HepG2 (cell line): ENCODE data around the gene CACNA1D. TPM values are rescaled to one million over a fixed set of nuclear protein-coding genes. Genes with fewer than 3 reads are reported as not detected.
A peak's percentile ranks its signal among the peaks of the same experiment; 100 is the strongest.

Source experiments
- ARID2 ChIP-seq: sonication (generic); formaldehyde crosslinking; IDR thresholded peaks from 2 replicates; pipeline ENCODE4 v1.8.1; 2022; ENCODE audit warnings: mild to moderate bottlenecking, missing genetic modification reagents, borderline replicate concordance
- BRD4 ChIP-seq: sonication (generic); formaldehyde crosslinking; IDR thresholded peaks from 2 replicates; pipeline ENCODE4 v1.4.0; 2020; ENCODE audit warnings: missing genetic modification reagents
- CCAR2 ChIP-seq: fragments of 200-400 bp; formaldehyde crosslinking; optimal IDR thresholded peaks from 2 replicates; pipeline ENCODE3; 2018; ENCODE audit warnings: low read depth, mild to moderate bottlenecking, low read length, moderate library complexity
- EEA1 ChIP-seq: sonication (generic); formaldehyde crosslinking; IDR thresholded peaks from 2 replicates; pipeline ENCODE4 v1.5.1; 2020; ENCODE audit warnings: mild to moderate bottlenecking, missing genetic modification reagents, borderline replicate concordance
- GABPA ChIP-seq, 2 experiments: IDR thresholded peaks; 2 replicates each; pipeline ENCODE4 v1.6.1; 2011 to 2016; ENCODE audit warnings: low read depth in 2 of 2, low read length in 1 of 2, missing biosample characterization in 1 of 2, missing genetic modification characterization in 1 of 2
- HNRNPL ChIP-seq: fragments of 200-400 bp; formaldehyde crosslinking; IDR thresholded peaks from 2 replicates; pipeline ENCODE4 v1.6.1; 2017; ENCODE audit warnings: mild to moderate bottlenecking, low read depth, low read length
- NCOR1 ChIP-seq: fragments of 200-600 bp; sonication (generic); IDR thresholded peaks from 2 replicates; pipeline ENCODE4 v1.7.0; 2017; ENCODE audit warnings: antibody characterized with exemption, low read length, borderline replicate concordance
- PCBP1 ChIP-seq: fragments of 200-400 bp; formaldehyde crosslinking; IDR thresholded peaks from 2 replicates; pipeline ENCODE4 v1.6.1; 2017; ENCODE audit warnings: mild to moderate bottlenecking, low read depth, low read length, borderline replicate concordance
- SYNCRIP ChIP-seq: fragments of 200-400 bp; formaldehyde crosslinking; IDR thresholded peaks from 2 replicates; pipeline ENCODE4 v1.6.1; 2018; ENCODE audit warnings: mild to moderate bottlenecking, low read depth, low read length; ENCODE audit not compliant: insufficient read depth
- XRCC5 ChIP-seq: fragments of 200-400 bp; formaldehyde crosslinking; optimal IDR thresholded peaks from 2 replicates; pipeline ENCODE3; 2017; ENCODE audit warnings: mild to moderate bottlenecking, low read length
- ZFP37 ChIP-seq: sonication (generic); formaldehyde crosslinking; IDR thresholded peaks from 2 replicates; pipeline ENCODE4 v1.4.0; 2020; ENCODE audit warnings: missing genetic modification reagents, borderline replicate concordance
- ZNF10 ChIP-seq: sonication (generic); formaldehyde crosslinking; IDR thresholded peaks from 2 replicates; pipeline ENCODE4 v1.4.0; 2020; ENCODE audit warnings: mild to moderate bottlenecking, low read depth, missing genetic modification reagents, borderline replicate concordance
- ZNF143 ChIP-seq: sonication (generic); formaldehyde crosslinking; IDR thresholded peaks from 2 replicates; pipeline ENCODE4 v1.4.0; 2020; ENCODE audit warnings: missing genetic modification reagents
- ZNF264 ChIP-seq: sonication (generic); formaldehyde crosslinking; IDR thresholded peaks from 2 replicates; pipeline ENCODE4 v1.4.0; 2020; ENCODE audit warnings: missing genetic modification reagents
- ZNF350 ChIP-seq: sonication (generic); formaldehyde crosslinking; IDR thresholded peaks from 2 replicates; pipeline ENCODE4 v1.4.0; 2020; ENCODE audit warnings: mild to moderate bottlenecking, low read depth, missing genetic modification reagents, borderline replicate concordance
- ZNF614 ChIP-seq: IDR thresholded peaks from 2 replicates; pipeline ENCODE4 v1.6.1; 2018; ENCODE audit warnings: missing biosample characterization, missing genetic modification reagents, inconsistent platforms, borderline replicate concordance
- ZNF781 ChIP-seq: sonication (generic); formaldehyde crosslinking; IDR thresholded peaks from 2 replicates; pipeline ENCODE4 v1.5.1; 2020; ENCODE audit warnings: borderline replicate concordance, mild to moderate bottlenecking, missing genetic modification reagents; ENCODE audit errors: not compliant biosample characterization
- ZNF883 ChIP-seq: sonication (generic); formaldehyde crosslinking; IDR thresholded peaks from 2 replicates; pipeline ENCODE4 v1.5.1; 2020; ENCODE audit warnings: mild to moderate bottlenecking, missing genetic modification reagents; ENCODE audit errors: not compliant biosample characterization
- ZSCAN22 ChIP-seq: sonication (generic); formaldehyde crosslinking; IDR thresholded peaks from 2 replicates; pipeline ENCODE4 v1.4.0; 2020; ENCODE audit warnings: mild to moderate bottlenecking, missing genetic modification reagents
- polyA plus RNA-seq, 8 experiments: library from polyadenylated mRNA; depleted of rRNA in 3 of 8; stranded (reverse) in 7 of 8; unstranded in 1 of 8; fragments of >200 nt; fragmentation: Illumina TruSeq in 4 of 8; extraction: Trizol in 4 of 8; gene quantifications; 2 replicates each; pipeline versions ENCODE4 v1.2.1 to v1.2.3, GENCODE V29; 2011 to 2016; ENCODE audit warnings: low read depth in 4 of 8, missing spikeins in 1 of 8, mixed read lengths in 1 of 8; ENCODE audit not compliant: insufficient read depth in 1 of 8
- total RNA-seq, 5 experiments: library from RNA; depleted of rRNA; stranded (reverse); fragments of >200 nt; fragmentation: Illumina TruSeq; extraction: Trizol; gene quantifications; 2 replicates each; pipeline ENCODE4 v1.2.3, GENCODE V29; 2016; ENCODE audit warnings: low read depth in 1 of 5
- TF ChIP-seq, protein P1 (sequence below): sonication (generic); formaldehyde crosslinking; IDR thresholded peaks from 2 replicates; pipeline ENCODE4 v1.4.0; 2020; ENCODE audit warnings: missing genetic modification reagents, borderline replicate concordance
- TF ChIP-seq, protein P2 (sequence below): sonication (generic); formaldehyde crosslinking; IDR thresholded peaks from 2 replicates; pipeline ENCODE4 v1.5.1; 2020; ENCODE audit warnings: missing genetic modification reagents, mild to moderate bottlenecking, borderline replicate concordance
- TF ChIP-seq, protein P3 (sequence below): fragments of 450-650 bp; IDR thresholded peaks from 2 replicates; pipeline ENCODE4 v1.6.1; 2017; ENCODE audit warnings: mild to moderate bottlenecking

CACNA1D gene
- total and polyA plus RNA-seq, 2 of the 13 experiments (the other 11 are each of a cell fraction or from before 2014, with no cell fraction given): 0.26 to 0.38 TPM

DNA sequence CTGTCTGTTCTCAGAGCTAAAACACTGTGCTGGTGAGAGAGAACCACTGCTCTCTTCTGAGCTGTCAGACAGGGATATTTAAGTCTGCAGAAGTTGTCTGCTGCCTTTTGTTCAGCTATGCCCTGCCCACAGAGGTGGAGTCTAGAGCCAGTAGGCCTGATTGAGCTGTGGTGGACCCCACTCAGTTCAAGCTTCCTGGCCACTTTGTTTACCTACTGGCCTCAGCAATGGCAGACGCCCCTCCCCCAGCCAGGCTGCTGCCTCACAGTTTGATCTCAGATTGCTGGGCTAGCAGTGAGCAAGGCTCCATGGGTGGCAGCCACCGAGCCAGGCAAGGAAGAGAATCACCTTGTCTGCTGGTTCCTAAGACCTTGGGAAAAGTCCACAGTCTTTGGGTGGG, 21.0 kb upstream of the CACNA1D start (continued):
- no peak for TF ChIP-seq SYNCRIP
- no peak for TF ChIP-seq ZNF614
- no peak for TF ChIP-seq PCBP1
- TF ChIP-seq, protein P1, sequence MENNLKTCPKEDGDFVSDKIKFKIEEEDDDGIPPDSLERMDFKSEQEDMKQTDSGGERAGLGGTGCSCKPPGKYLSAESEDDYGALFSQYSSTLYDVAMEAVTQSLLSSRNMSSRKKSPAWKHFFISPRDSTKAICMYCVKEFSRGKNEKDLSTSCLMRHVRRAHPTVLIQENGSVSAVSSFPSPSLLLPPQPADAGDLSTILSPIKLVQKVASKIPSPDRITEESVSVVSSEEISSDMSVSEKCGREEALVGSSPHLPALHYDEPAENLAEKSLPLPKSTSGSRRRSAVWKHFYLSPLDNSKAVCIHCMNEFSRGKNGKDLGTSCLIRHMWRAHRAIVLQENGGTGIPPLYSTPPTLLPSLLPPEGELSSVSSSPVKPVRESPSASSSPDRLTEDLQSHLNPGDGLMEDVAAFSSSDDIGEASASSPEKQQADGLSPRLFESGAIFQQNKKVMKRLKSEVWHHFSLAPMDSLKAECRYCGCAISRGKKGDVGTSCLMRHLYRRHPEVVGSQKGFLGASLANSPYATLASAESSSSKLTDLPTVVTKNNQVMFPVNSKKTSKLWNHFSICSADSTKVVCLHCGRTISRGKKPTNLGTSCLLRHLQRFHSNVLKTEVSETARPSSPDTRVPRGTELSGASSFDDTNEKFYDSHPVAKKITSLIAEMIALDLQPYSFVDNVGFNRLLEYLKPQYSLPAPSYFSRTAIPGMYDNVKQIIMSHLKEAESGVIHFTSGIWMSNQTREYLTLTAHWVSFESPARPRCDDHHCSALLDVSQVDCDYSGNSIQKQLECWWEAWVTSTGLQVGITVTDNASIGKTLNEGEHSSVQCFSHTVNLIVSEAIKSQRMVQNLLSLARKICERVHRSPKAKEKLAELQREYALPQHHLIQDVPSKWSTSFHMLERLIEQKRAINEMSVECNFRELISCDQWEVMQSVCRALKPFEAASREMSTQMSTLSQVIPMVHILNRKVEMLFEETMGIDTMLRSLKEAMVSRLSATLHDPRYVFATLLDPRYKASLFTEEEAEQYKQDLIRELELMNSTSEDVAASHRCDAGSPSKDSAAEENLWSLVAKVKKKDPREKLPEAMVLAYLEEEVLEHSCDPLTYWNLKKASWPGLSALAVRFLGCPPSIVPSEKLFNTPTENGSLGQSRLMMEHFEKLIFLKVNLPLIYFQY (CRISPR knock-in tag): no peak
- no peak for TF ChIP-seq ZNF10 (CRISPR knock-in tag)
- no peak for TF ChIP-seq ZNF264 (CRISPR knock-in tag)
- no peak for TF ChIP-seq EEA1 (CRISPR knock-in tag)
- TF ChIP-seq ZNF350: peak; percentile 31; the same call in 1 of the 2 replicates
- TF ChIP-seq HNRNPL: no peak
- no peak for TF ChIP-seq ZSCAN22 (CRISPR knock-in tag)
- TF ChIP-seq, protein P2, sequence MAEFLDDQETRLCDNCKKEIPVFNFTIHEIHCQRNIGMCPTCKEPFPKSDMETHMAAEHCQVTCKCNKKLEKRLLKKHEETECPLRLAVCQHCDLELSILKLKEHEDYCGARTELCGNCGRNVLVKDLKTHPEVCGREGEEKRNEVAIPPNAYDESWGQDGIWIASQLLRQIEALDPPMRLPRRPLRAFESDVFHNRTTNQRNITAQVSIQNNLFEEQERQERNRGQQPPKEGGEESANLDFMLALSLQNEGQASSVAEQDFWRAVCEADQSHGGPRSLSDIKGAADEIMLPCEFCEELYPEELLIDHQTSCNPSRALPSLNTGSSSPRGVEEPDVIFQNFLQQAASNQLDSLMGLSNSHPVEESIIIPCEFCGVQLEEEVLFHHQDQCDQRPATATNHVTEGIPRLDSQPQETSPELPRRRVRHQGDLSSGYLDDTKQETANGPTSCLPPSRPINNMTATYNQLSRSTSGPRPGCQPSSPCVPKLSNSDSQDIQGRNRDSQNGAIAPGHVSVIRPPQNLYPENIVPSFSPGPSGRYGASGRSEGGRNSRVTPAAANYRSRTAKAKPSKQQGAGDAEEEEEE (CRISPR knock-in tag): no peak
- no peak for TF ChIP-seq CCAR2
- no peak for TF ChIP-seq ZFP37 (CRISPR knock-in tag)
- no peak for TF ChIP-seq NCOR1
- TF ChIP-seq ZNF781: no peak
- TF ChIP-seq ARID2: no peak
- TF ChIP-seq BRD4 (CRISPR knock-in tag): no peak
- no peak for TF ChIP-seq ZNF143 (CRISPR knock-in tag)
- TF ChIP-seq, protein P3, sequence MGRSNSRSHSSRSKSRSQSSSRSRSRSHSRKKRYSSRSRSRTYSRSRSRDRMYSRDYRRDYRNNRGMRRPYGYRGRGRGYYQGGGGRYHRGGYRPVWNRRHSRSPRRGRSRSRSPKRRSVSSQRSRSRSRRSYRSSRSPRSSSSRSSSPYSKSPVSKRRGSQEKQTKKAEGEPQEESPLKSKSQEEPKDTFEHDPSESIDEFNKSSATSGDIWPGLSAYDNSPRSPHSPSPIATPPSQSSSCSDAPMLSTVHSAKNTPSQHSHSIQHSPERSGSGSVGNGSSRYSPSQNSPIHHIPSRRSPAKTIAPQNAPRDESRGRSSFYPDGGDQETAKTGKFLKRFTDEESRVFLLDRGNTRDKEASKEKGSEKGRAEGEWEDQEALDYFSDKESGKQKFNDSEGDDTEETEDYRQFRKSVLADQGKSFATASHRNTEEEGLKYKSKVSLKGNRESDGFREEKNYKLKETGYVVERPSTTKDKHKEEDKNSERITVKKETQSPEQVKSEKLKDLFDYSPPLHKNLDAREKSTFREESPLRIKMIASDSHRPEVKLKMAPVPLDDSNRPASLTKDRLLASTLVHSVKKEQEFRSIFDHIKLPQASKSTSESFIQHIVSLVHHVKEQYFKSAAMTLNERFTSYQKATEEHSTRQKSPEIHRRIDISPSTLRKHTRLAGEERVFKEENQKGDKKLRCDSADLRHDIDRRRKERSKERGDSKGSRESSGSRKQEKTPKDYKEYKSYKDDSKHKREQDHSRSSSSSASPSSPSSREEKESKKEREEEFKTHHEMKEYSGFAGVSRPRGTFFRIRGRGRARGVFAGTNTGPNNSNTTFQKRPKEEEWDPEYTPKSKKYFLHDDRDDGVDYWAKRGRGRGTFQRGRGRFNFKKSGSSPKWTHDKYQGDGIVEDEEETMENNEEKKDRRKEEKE: no peak
- TF ChIP-seq GABPA (IDR thresholded peaks at IDR 0.05; ENCODE audit: low read depth, low read length): no peak
- TF ChIP-seq GABPA (CRISPR knock-in tag; IDR thresholded peaks at IDR 0.05; ENCODE audit: low read depth): 0 out of 2 replicates have a peak, but pooled peaks have one; percentile 44
- TF ChIP-seq XRCC5: no peak
- no peak for TF ChIP-seq ZNF883
